SK-N-MC (cell line): ENCODE measurements around the gene DOCK9.
A peak's percentile ranks its signal among the peaks of the same experiment; 100 is the strongest.

Experiments
- DNase-seq: peaks from one replicate; pipeline ENCODE4 v3.0.0-alpha.2; 2011; ENCODE audit warnings: low read depth, low spot score
- H3K27ac ChIP-seq: fragments of 200-600 bp; sonication (generic); 2 replicates; pipeline ENCODE4 v1.5.1; 2016; ENCODE audit warnings: mixed run types
- H3K36me3 ChIP-seq: fragments of 200-600 bp; sonication (generic); 2 replicates; pipeline ENCODE4 v1.6.1; 2017; ENCODE audit warnings: antibody characterized with exemption, low read length, mixed read lengths; ENCODE audit not compliant: insufficient read depth
- H3K4me3 ChIP-seq: fragments of 200-600 bp; sonication (generic); 2 replicates; pipeline ENCODE4 v1.5.1; 2016
- H3K9ac ChIP-seq: fragments of 200-600 bp; sonication (generic); 2 replicates; pipeline ENCODE4 v1.8.0; 2017; ENCODE audit warnings: mixed run types, mixed read lengths; ENCODE audit not compliant: insufficient read length
- H3K9me3 ChIP-seq: fragments of 200-600 bp; sonication (generic); 2 replicates; pipeline ENCODE4 v1.6.1; 2017; ENCODE audit warnings: low read depth, mild to moderate bottlenecking, antibody characterized with exemption, low read length, moderate library complexity, mixed read lengths
- EZH2 ChIP-seq: fragments of 200-600 bp; sonication (generic); IDR thresholded peaks from one replicate; pipeline ENCODE4 v1.6.1; 2017; ENCODE audit warnings: antibody characterized with exemption
- FOXP2 ChIP-seq: optimal IDR thresholded peaks from 2 replicates; pipeline ENCODE3; 2011; ENCODE audit warnings: mild to moderate bottlenecking, moderate library complexity; ENCODE audit not compliant: insufficient read depth; ENCODE audit errors: extremely low read length, control extremely low read depth
- POLR2AphosphoS5 ChIP-seq: IDR thresholded peaks from 2 replicates; pipeline ENCODE4 v1.6.1; 2012; ENCODE audit warnings: mild to moderate bottlenecking, low read depth, low read length, borderline replicate concordance

Gene DOCK9

GRCh38 chr13:98848746-98849145, 129.1 kb downstream of the DOCK9 start:
- Histone ChIP-seq H3K36me3 (no peaks in the 10 kb centered on the region), H3K9ac (no peak overlapping the region), H3K9me3 (no peaks in the 10 kb centered on the region), H3K4me3 (no peak overlapping the region), H3K27ac (no peak overlapping the region)
- TF ChIP-seq EZH2 (no peak), FOXP2 (no peak), POLR2AphosphoS5 (no peak)
- DNase-seq: no peak

GRCh38 chr13:98847780-98848179, 130.1 kb downstream of the DOCK9 start:
- no peak for DNase-seq
- no peaks in the 10 kb centered on the region for H3K36me3 ChIP-seq
- TF ChIP-seq EZH2 (no peak), POLR2AphosphoS5 (no peak), FOXP2 (no peak)

GRCh38 chr13:98846986-98847385, 130.9 kb downstream of the DOCK9 start:
- no peak for DNase-seq
- H3K9ac ChIP-seq: no peak overlapping the region
- no peak overlapping the region for H3K4me3 ChIP-seq
- no peak for TF ChIP-seq POLR2AphosphoS5
- no peak for TF ChIP-seq EZH2
- no peak for TF ChIP-seq FOXP2
- no peak overlapping the region for H3K27ac ChIP-seq
- H3K36me3 ChIP-seq: no peaks in the 10 kb centered on the region
- no peaks in the 10 kb centered on the region for H3K9me3 ChIP-seq

More at GRCh38 chr13:98847780-98848179, 130.1 kb downstream of the DOCK9 start:
- no peak overlapping the region for H3K27ac ChIP-seq
- H3K9ac ChIP-seq: no peak overlapping the region
- no peak overlapping the region for H3K4me3 ChIP-seq
- no peaks in the 10 kb centered on the region for H3K9me3 ChIP-seq

- no peak overlapping the region for H3K4me3 ChIP-seq
- TF ChIP-seq POLR2AphosphoS5 (no peak), FOXP2 (no peak)
- H3K9me3 ChIP-seq: no peaks in the 10 kb centered on the region
- H3K36me3 ChIP-seq: no peaks in the 10 kb centered on the region
- no peak overlapping the region for H3K27ac ChIP-seq
- DNase-seq: no peak
- H3K9ac ChIP-seq: no peak overlapping the region
Observed at GRCh38 chr13:98846521-98846920, 131.3 kb downstream of the DOCK9 start.

- TF ChIP-seq FOXP2 (no peak), EZH2 (no peak)
- H3K9me3 ChIP-seq: no peaks in the 10 kb centered on the region
- H3K27ac ChIP-seq: no peak overlapping the region
- H3K36me3 ChIP-seq: no peaks in the 10 kb centered on the region
- no peak for DNase-seq
- H3K4me3 ChIP-seq: no peak overlapping the region
- no peak overlapping the region for H3K9ac ChIP-seq
Observed at GRCh38 chr13:98845742-98846141, 132.1 kb downstream of the DOCK9 start.

GRCh38 chr13:98844021-98844420, 133.8 kb downstream of the DOCK9 start:
- TF ChIP-seq EZH2 (no peak), POLR2AphosphoS5 (no peak), FOXP2 (no peak)
- Histone ChIP-seq H3K27ac (no peak overlapping the region), H3K9me3 (no peaks in the 10 kb centered on the region), H3K9ac (no peak overlapping the region), H3K36me3 (no peaks in the 10 kb centered on the region), H3K4me3 (no peak overlapping the region)
- no peak for DNase-seq

- Histone ChIP-seq H3K36me3 (no peaks in the 10 kb centered on the region), H3K9ac (no peak overlapping the region), H3K9me3 (no peaks in the 10 kb centered on the region), H3K27ac (no peak overlapping the region), H3K4me3 (no peak overlapping the region)
- no peak for DNase-seq
- TF ChIP-seq POLR2AphosphoS5 (no peak), EZH2 (no peak), FOXP2 (no peak)
Observed at GRCh38 chr13:98843482-98843877, 134.4 kb downstream of the DOCK9 start.

- Histone ChIP-seq H3K4me3 (no peak overlapping the region), H3K27ac (no peak overlapping the region), H3K36me3 (no peaks in the 10 kb centered on the region), H3K9me3 (no peaks in the 10 kb centered on the region), H3K9ac (no peak overlapping the region)
- peak; percentile 73 for DNase-seq
- TF ChIP-seq EZH2 (no peak), POLR2AphosphoS5 (no peak), FOXP2 (no peak)
Observed at GRCh38 chr13:98842858-98843481, 134.9 kb downstream of the DOCK9 start.

GRCh38 chr13:98842070-98842469, 135.8 kb downstream of the DOCK9 start:
- Histone ChIP-seq H3K9me3 (no peaks in the 10 kb centered on the region), H3K36me3 (no peaks in the 10 kb centered on the region), H3K4me3 (no peak overlapping the region), H3K27ac (no peak overlapping the region), H3K9ac (no peak overlapping the region)
- DNase-seq: no peak
- TF ChIP-seq POLR2AphosphoS5: no peak
- no peak for TF ChIP-seq EZH2
- no peak for TF ChIP-seq FOXP2
